Measurements from ENCODE around the gene PAPLN.

The PAPLN gene

DNA sequence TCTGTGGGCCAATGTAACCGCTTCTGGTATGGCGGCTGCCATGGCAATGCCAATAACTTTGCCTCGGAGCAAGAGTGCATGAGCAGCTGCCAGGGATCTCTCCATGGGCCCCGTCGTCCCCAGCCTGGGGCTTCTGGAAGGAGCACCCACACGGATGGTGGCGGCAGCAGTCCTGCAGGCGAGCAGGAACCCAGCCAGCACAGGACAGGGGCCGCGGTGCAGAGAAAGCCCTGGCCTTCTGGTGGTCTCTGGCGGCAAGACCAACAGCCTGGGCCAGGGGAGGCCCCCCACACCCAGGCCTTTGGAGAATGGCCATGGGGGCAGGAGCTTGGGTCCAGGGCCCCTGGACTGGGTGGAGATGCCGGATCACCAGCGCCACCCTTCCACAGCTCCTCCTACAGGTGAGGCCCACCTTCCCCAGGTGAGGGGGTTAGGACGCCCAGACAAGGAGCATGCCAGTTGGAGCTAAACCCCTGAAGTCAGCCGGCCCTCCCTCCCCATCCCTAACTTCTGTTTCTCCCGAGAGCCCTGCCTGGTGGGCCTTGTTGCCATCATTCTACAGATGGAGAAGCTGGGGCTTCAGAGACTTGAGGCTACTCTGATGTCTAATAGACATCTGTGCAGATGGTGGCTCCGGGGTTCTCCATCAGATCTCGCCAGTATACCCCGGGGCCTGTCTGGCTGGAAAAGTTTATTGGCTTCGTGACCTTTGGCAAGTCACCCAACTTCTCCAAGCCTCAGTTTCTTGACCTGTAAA, 25.3 kb downstream of the PAPLN start:
- no peak for DNase-seq

DNA sequence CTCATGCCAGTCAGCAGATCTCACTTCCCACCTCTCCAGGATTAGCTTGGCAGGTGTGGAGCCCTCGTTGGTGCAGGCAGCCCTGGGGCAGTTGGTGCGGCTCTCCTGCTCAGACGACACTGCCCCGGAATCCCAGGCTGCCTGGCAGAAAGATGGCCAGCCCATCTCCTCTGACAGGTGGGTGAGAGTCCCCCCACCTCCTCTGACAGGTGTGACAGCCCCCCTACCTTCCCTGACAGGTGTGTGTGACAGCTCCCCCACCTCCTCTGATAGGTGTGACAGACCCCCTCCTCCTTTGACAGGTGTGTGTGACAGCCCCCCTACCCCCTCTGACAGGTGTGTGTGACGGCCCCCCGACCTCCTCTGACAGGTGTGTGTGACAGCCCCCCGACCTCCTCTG, 26.3 kb downstream of the PAPLN start:
- no peak for DNase-seq

GRCh38 chr14:73264080-73264884, 27.0 kb downstream of the PAPLN start:
- DNase-seq = no peak

DNA sequence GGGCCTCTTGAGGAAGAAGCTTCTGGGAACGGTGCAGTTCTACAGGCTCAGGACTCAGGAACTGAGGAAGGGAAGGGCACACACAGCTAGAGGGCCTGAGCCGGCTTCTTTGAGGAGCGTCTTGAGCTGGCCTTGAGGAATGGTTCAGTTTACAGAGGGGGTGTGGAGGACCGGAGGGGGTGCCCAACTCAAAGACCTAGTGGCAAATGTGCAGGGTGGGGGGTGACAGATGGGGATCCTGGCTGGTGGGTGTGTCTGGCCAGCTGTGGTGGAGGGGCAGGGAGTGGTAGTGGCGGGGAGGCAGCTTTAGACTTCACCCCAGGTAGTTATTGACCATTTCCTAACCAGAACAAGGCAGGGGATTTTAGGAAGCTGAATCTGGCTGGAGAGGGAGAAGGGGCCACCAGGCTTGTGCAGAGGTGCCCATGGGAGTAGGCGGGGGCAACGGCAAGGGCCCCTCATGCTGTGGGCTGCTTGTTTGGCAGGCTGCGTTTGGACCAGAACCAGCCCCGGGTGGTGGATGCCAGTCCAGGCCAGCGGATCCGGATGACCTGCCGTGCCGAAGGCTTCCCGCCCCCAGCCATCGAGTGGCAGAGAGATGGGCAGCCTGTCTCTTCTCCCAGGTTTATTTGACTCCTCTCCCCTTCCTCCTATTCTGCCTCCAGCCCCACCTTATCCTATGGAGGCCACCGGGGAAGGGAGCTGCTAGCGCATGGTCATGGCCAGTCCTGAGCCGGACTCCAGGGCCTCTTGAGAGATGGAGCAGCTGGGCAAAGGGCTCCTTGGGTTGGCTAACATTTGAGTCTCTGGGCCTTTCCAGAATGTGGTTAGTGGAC, 27.8 kb downstream of the PAPLN start:
- no peak for DNase-seq

GRCh38 chr14:73265721-73266046, 28.4 kb downstream of the PAPLN start:
- no peak for DNase-seq

DNA sequence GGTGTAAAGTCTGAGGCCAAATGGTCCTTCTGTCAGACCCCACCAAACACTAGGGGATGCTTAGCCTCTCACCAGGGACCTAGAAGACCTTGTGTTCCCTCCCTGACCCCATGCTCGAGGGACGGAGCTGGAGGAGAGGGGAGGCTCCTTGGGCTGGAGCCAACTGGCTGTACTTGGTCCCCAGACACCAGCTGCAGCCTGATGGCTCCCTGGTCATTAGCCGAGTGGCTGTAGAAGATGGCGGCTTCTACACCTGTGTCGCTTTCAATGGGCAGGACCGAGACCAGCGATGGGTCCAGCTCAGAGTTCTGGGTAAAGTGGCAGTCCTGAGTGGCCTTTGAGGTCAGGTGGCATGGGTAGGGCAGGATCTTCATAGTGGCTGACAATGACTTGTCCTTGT, 29.0 kb downstream of the PAPLN start:
- no peak for DNase-seq

GRCh38 chr14:73267474-73267873, 30.2 kb downstream of the PAPLN start:
- DNase-seq = no peak

GRCh38 chr14:73269729-73270531, 32.6 kb downstream of the PAPLN start:
- DNase-seq = no peak

GRCh38 chr14:73272393-73272792, 35.1 kb downstream of the PAPLN start:
- DNase-seq = peak; percentile 87

GRCh38 chr14:73273799-73274198, 36.5 kb downstream of the PAPLN start:
- no peak for DNase-seq

- no peak for DNase-seq
Observed at GRCh38 chr14:73276836-73277235, 39.5 kb downstream of the PAPLN start.

GRCh38 chr14:73277376-73277775, 40.1 kb downstream of the PAPLN start:
- DNase-seq = no peak

DNA sequence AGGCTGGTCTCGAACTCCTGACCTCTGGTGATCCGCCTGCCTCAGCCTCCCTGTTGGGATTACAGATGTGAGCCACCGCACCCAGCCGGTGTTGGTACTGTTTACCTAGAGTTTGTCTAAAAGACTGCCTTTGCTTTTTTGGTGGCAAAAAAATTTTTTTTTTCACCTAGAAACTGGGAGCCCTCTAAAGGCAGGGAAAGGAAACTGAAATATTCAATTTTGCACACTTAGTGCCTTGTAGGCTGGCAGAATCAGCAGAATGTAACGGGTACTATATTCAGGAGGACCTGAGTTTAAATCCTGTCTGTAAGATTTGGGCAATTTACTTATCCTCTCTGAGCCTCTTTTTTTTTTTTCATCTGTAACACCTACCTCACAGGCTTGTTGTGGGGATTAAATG, 43.6 kb downstream of the PAPLN start:
- no peak for DNase-seq

DNA sequence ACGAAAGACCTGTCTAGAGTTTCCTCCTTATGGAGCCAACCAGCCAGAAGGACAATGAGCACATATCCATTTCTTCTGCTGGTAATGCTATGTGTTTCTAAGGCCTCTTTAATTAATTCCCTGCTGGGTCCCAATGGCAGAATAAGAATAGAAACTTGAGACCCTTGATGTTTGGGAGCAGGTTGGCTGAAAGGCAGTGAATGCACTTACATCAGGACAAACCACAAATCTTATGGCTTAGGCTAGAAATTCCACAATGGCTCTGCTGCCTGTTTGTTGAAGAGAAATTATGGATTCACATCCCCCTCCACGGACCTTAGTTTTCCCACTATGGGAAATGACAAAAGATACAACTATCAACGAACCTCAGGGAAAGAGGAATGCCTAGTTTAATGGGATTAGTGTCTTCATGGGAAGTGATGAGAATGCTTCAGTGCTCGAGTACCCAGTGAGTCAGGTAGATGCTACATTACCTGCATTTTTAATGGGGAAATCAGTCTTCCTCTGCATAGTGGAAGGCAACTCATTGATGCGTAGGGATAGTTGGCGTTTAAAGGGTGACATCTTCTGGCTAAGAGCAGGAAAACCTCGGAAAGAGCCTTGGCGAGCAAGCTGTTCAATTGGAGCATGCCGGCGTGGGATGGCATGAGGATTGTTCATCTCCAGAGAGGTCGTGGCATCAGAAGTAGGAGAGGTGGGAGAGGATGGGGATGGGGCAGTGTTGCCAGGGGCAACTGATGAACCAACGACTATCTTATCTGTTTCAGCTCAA, 46.5 kb downstream of the PAPLN start:
- DNase-seq = peak; percentile 62

GRCh38 chr14:73285979-73286378, 48.7 kb downstream of the PAPLN start:
- DNase-seq = no peak

DNA sequence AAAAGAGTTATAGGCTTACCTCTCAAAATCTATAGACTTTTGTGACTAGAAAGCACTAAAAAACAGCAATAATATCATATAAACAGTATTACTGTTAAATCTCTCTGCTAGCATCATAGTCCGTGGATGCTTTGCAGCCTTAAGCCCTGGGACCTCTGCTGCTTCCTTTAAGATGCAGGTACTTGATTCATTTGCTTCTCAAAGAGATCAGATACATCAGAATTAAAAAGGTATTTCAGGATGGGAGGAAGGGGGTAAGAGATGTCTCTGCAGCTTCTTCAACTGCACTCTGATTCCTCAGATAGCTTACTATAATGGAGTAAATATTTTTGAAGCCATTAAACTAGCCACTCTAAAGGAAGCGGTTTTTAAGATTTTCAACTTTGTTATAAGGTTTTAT, 49.3 kb downstream of the PAPLN start:
- no peak for DNase-seq

- DNase-seq = no peak
Observed at GRCh38 chr14:73287071-73287470, 49.8 kb downstream of the PAPLN start.

- DNase-seq = no peak
Observed at GRCh38 chr14:73289308-73289707, 52.0 kb downstream of the PAPLN start.

DNA sequence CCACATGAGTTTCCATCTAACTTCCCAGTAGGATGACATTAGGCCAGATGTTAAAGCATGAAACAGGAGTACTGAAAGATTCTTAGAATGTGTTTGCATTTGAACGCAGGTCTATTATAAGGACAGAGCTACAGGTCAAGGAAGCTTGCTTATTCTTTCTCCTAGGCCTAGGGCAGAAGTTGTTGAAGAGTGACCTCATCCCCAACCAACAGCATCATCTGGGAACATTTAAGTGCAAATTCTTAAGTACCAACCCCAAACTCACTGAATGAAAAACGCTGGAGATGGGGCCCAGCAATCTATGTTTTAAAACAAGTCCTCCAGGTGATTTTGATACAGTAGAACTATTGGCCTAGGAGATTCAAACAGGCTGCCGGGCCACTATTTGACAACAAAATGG, 52.4 kb downstream of the PAPLN start:
- DNase-seq = no peak

GRCh38 chr14:73290279-73290678, 53.0 kb downstream of the PAPLN start:
- DNase-seq = no peak

- DNase-seq = no peak
Observed at GRCh38 chr14:73293782-73294781, 56.8 kb downstream of the PAPLN start.

Measured in NCI-H524 treated with DMSO at 0.1 percent for 48 hours (cell line).